ENCODE measurements around the gene PATL2.

- TF ChIP-seq POLR2A (IDR thresholded peaks at IDR 0.05) (no peak), CTCF (IDR thresholded peaks at IDR 0.05) (no peak)
Measured at GRCh38 chr15:44715797-44716334, 4.7 kb upstream of the PATL2 start.

All from testis (tissue), 2 donors.